ENCODE results near the gene CFL1.

CFL1 gene

DNA sequence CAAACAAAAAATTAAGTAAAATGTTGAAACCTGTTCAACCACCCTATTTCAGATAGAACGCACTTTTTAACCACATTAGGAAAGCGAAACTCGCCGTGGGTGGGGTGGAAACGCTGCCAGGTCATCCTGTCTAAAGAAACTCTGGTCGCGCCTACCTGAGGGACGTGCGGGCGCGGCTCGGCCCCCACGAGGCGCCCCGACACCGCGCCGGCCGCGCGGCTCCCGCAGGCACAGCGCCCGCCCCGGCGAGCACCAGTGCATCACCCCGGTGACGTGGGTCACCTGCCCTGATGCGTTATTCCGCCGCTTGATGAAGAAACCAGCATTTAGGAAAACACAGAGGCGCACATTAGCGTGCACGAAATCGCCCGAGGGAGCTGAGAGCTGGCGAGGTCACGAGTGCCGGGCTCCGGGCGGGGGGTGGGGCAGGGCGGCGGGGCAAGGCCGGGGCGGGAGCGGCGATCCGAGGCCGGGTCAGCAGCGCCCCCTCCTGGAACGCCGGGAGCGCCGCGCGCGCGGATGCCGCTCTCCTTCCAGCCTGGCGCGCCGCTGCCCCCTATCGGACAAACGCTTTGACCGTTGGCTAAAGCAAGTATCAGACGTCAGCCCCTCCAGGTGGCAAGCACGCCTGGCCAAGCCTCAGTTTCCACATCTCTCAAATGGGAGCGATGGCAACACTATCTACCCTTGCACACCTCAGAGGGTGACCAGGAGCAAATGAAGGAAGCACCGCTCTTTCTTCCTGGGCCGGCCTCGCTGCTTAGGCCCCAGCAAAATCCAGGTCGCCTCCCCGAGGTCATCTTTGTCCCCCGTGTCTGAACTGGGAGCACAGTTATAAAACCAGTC lies 39.9 kb downstream of the CFL1 start:
- peak overlapping the region; percentile 67 for H3K4me3 ChIP-seq (ENCODE audit: low read length)
- DNase-seq (ENCODE audit: low read depth) = peak; percentile 29
- TF ChIP-seq, protein P1, sequence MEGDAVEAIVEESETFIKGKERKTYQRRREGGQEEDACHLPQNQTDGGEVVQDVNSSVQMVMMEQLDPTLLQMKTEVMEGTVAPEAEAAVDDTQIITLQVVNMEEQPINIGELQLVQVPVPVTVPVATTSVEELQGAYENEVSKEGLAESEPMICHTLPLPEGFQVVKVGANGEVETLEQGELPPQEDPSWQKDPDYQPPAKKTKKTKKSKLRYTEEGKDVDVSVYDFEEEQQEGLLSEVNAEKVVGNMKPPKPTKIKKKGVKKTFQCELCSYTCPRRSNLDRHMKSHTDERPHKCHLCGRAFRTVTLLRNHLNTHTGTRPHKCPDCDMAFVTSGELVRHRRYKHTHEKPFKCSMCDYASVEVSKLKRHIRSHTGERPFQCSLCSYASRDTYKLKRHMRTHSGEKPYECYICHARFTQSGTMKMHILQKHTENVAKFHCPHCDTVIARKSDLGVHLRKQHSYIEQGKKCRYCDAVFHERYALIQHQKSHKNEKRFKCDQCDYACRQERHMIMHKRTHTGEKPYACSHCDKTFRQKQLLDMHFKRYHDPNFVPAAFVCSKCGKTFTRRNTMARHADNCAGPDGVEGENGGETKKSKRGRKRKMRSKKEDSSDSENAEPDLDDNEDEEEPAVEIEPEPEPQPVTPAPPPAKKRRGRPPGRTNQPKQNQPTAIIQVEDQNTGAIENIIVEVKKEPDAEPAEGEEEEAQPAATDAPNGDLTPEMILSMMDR (conservative IDR thresholded peaks at IDR 0.05; ENCODE audit: low read depth, low read length) = peak; percentile 90

DNA sequence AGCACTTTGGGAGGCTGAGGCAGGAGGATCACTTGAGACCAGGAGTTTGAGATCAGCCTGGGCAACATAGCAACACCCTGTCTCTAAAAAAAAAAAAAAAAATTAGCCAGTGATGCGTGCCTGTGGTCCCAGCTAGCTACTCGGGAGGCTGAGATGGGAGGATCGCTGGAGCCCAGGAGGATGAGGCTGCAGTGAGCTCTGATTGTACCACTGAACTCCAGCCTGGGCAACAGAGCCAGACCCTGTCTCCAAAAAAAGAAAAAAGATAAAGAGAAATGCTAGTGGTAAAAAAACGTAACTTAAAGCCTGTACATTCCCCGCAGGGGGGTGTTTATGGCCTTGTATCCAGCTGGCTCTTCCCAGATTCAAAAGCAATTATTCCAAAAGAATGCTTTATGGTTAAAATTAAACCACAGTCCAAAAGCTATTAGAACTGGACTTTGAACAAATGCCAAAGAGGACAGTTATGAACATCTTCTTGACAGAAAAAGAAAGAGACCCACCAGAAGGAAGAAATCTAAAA lies 40.6 kb downstream of the CFL1 start:
- TF ChIP-seq, protein P1 (conservative IDR thresholded peaks at IDR 0.05; ENCODE audit: low read depth, low read length) = no peak
- DNase-seq (ENCODE audit: low read depth) = no peak
- peak overlapping the region; percentile 67 for H3K4me3 ChIP-seq (ENCODE audit: low read length)

- TF ChIP-seq, protein P1 (conservative IDR thresholded peaks at IDR 0.05; ENCODE audit: low read depth, low read length) = no peak
- DNase-seq (ENCODE audit: low read depth) = no peak
- no peak overlapping the region for H3K4me3 ChIP-seq (ENCODE audit: low read length)
Observed at GRCh38 chr11:65816696-65817095, 41.3 kb downstream of the CFL1 start.

DNA sequence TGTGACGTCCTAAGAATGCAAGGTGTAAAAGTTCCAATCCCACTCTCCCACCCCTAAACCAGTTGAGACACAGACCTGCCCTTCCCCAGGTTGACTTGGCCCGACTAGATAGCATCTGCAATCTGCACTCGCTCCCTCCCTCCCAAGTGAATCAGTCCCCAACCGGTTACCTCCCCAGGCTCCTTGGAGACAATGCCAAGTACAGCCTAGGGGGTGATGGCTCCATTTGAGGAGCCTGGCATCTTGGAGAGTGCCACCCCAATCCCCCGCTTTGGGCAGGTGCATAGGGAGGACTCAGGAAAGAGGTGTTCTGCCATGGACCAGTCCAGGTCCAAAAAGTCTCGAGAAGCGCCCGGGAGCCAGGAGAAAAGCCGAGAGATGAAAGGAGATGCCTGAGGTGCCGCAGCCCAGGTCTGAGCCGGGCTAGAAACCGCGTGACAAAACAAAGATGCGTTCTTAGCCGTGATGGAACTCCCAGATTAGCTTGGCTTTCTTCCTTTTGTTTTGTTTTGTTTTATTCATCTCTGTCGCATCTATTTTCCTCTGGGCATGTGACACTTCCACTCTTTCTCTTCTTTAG lies 42.9 kb downstream of the CFL1 start:
- H3K4me3 ChIP-seq (ENCODE audit: low read length) = no peak overlapping the region
- no peak for DNase-seq (ENCODE audit: low read depth)
- TF ChIP-seq, protein P1 (conservative IDR thresholded peaks at IDR 0.05; ENCODE audit: low read depth, low read length) = no peak

DNA sequence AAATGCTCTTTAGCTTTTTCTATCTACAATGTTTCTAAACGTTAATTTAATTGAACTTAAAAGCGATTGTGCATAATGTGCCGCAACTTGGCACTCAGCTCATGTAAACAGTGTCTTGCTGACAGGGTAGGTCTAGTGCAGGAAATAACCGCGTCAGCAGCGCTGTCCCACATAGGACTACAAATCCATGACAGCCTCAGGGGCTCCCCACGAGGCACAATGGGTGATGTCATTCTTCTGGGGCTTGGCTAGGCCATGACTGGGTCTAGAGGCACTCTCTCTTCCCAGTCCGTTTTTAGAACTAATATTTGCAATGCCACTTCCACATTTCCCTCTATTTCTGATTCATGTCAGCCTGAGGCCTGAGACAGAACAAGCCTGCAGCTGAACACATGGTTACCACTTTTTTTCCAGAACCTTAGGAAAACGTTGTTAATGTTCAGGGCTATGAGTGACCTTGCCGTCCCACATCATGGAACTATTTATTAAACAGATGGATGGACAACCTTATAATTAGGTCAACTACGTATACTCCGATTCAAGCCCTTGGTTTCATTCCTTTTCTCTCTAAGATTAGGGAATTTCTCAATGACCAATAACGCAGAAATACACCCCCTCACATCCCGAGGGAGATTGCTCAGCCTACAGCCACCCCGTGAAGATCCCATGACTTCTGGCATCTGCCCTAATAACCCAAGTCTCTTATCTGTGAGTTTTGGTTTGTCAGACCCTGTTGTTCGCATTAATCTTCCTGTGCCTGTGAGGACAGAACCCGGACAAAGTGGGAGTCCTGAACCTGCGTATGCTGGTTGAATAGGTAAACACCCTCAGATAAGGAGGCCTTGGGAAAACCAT lies 43.6 kb downstream of the CFL1 start:
- TF ChIP-seq, protein P1 (conservative IDR thresholded peaks at IDR 0.05; ENCODE audit: low read depth, low read length) = no peak
- no peak for DNase-seq (ENCODE audit: low read depth)
- H3K4me3 ChIP-seq (ENCODE audit: low read length) = no peak overlapping the region

- no peak for DNase-seq (ENCODE audit: low read depth)
- H3K4me3 ChIP-seq (ENCODE audit: low read length) = no peak overlapping the region
- TF ChIP-seq, protein P1 (conservative IDR thresholded peaks at IDR 0.05; ENCODE audit: low read depth, low read length) = no peak
Observed at GRCh38 chr11:65811764-65812475, 46.1 kb downstream of the CFL1 start.

Measured in retinal pigment epithelial cell (primary cell).